ENCODE measurements around the gene GZF1.

The GZF1 gene

GRCh38 chr20:23396950-23397627 lies 35.1 kb downstream of the GZF1 start:
- Histone ChIP-seq H3K4me3 (replicated peaks; ENCODE audit: insufficient read depth, low read length) (no peak overlapping the region), H3K27me3 (ENCODE audit: insufficient read depth, poor library complexity, severe bottlenecking) (no peaks in the 10 kb centered on the region), H3K27ac (replicated peaks) (no peak overlapping the region)
- TF ChIP-seq GABPA (IDR thresholded peaks at IDR 0.05; ENCODE audit: low read depth), result no peak
- no peak for TF ChIP-seq POLR2AphosphoS5 (IDR thresholded peaks at IDR 0.05; ENCODE audit: low read depth)
- no peak for TF ChIP-seq SPI1 (IDR thresholded peaks at IDR 0.05; ENCODE audit: borderline replicate concordance, low read depth)
- TF ChIP-seq REST (IDR thresholded peaks at IDR 0.05; ENCODE audit: insufficient replicate concordance, low read depth), result no peak
- TF ChIP-seq CTCF (IDR thresholded peaks at IDR 0.05; ENCODE audit: insufficient read depth, low read length), result no peak
- no peak for DNase-seq (ENCODE audit: low read depth in 1 of 2, low spot score in 1 of 2)

GRCh38 chr20:23397961-23398360 lies 36.0 kb downstream of the GZF1 start:
- TF ChIP-seq SPI1 (IDR thresholded peaks at IDR 0.05; ENCODE audit: borderline replicate concordance, low read depth), result peak; percentile 52; the same call in 1 of the 2 replicates
- no peak for TF ChIP-seq GABPA (IDR thresholded peaks at IDR 0.05; ENCODE audit: low read depth)
- Histone ChIP-seq H3K27ac (replicated peaks) (no peak overlapping the region), H3K27me3 (ENCODE audit: insufficient read depth, poor library complexity, severe bottlenecking) (no peaks in the 10 kb centered on the region), H3K4me3 (replicated peaks; ENCODE audit: insufficient read depth, low read length) (no peak overlapping the region)
- DNase-seq (ENCODE audit: low read depth in 1 of 2, low spot score in 1 of 2), result peak in 1 of 2 experiments; percentile 42

- Histone ChIP-seq H3K27me3 (ENCODE audit: insufficient read depth, poor library complexity, severe bottlenecking) (no peaks in the 10 kb centered on the region), H3K4me3 (replicated peaks; ENCODE audit: insufficient read depth, low read length) (no peak overlapping the region), H3K27ac (replicated peaks) (no peak overlapping the region)
- no peak for DNase-seq (ENCODE audit: low read depth in 1 of 2, low spot score in 1 of 2)
- TF ChIP-seq CTCF (IDR thresholded peaks at IDR 0.05; ENCODE audit: insufficient read depth, low read length), result no peak
- TF ChIP-seq SPI1 (IDR thresholded peaks at IDR 0.05; ENCODE audit: borderline replicate concordance, low read depth), result no peak
- no peak for TF ChIP-seq GABPA (IDR thresholded peaks at IDR 0.05; ENCODE audit: low read depth)
- TF ChIP-seq REST (IDR thresholded peaks at IDR 0.05; ENCODE audit: insufficient replicate concordance, low read depth), result no peak
- TF ChIP-seq POLR2AphosphoS5 (IDR thresholded peaks at IDR 0.05; ENCODE audit: low read depth), result no peak
These were observed 37.7 kb downstream of the GZF1 start for GRCh38 chr20:23399568-23400241.

- no peak for DNase-seq (ENCODE audit: low read depth in 1 of 2, low spot score in 1 of 2)
- TF ChIP-seq SPI1 (IDR thresholded peaks at IDR 0.05; ENCODE audit: borderline replicate concordance, low read depth) (no peak), POLR2AphosphoS5 (IDR thresholded peaks at IDR 0.05; ENCODE audit: low read depth) (no peak)
These were observed 39.1 kb downstream of the GZF1 start for GRCh38 chr20:23401051-23401450.

More at GRCh38 chr20:23401051-23401450, 39.1 kb downstream of the GZF1 start:
- H3K27me3 ChIP-seq (ENCODE audit: insufficient read depth, poor library complexity, severe bottlenecking), result no peaks in the 10 kb centered on the region
- H3K27ac ChIP-seq (replicated peaks), result no peak overlapping the region
- no peak overlapping the region for H3K4me3 ChIP-seq (replicated peaks; ENCODE audit: insufficient read depth, low read length)
